Mammary epithelial cell (primary cell): ENCODE measurements around the gene TMEM219.

Experiments used
- CTCF ChIP-seq, 2 donors: IDR thresholded peaks in 1 of 2; conservative IDR thresholded peaks in 1 of 2; 2 replicates each; pipeline ENCODE4 v1.5.1; 2011 to 2012; ENCODE audit warnings: inconsistent platforms in 2 of 2, low read length in 2 of 2, mild to moderate bottlenecking in 2 of 2, control low read depth in 1 of 2, low read depth in 1 of 2; ENCODE audit not compliant: insufficient read depth in 1 of 2; ENCODE audit errors: extremely low read depth in 1 of 2
- EZH2 ChIP-seq: IDR thresholded peaks from 2 replicates; pipeline ENCODE4 v1.6.1; 2012; ENCODE audit warnings: low read length, inconsistent platforms, borderline replicate concordance

GRCh38 chr16:29985271-29985811 lies 23.5 kb downstream of the TMEM219 start:
- no peak for TF ChIP-seq CTCF (conservative IDR thresholded peaks at IDR 0.05 in 1 of 2, IDR thresholded peaks at IDR 0.05 in 1 of 2; ENCODE audit: extremely low read depth in 1 of 2, insufficient read depth in 1 of 2, low read depth in 1 of 2, low read length in 2 of 2)
- no peak for TF ChIP-seq EZH2
